HTR-8/SVneo (cell line): ENCODE results near the gene ACADM.
A peak's percentile ranks its signal among the peaks of the same experiment; 100 is the strongest.
"Not testable (repeated sequence)": the region's sequence is repeated elsewhere in the genome, so short reads cannot be mapped to it uniquely, and the experiment has no call there.

Experiments
- DNase-seq: peaks from one replicate; pipeline ENCODE4 v3.0.0; 2011; ENCODE audit warnings: low spot score, mixed read lengths; ENCODE audit not compliant: insufficient read length
- FAIRE-seq: peaks from 2 replicates; lab custom pipeline; 2011; peaks lifted over from hg19 to GRCh38; lab: Jason Lieb, UNC

Gene ACADM

DNA sequence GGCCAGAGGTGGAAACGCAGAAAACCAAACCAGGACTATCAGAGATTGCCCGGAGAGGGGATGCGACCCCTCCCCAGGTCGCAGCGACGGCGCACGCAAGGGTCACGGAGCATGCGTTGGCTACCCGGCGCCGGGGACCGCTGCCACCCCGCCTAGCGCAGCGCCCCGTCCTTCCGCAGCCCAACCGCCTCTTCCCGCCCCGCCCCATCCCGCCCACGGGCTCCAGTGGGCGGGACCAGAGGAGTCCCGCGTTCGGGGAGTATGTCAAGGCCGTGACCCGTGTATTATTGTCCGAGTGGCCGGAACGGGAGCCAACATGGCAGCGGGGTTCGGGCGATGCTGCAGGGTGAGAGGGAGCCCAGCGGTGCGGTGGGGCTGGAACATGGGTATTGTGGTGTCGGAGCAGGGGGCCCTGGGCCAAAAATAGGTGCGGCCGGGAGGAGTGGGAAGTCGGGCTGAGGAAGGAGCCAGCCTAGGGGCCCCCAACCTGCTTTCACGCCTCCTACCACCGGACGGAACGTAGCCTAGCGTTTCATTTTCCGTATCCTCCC, at the start of gene ACADM:
ACADM (plus strand) TSS at position 238 of the 551 bp plus-strand sequence; CDS start at position 317, 79 bp downstream.
- peak; percentile 79 for DNase-seq
- peak; percentile 31 for FAIRE-seq

DNA sequence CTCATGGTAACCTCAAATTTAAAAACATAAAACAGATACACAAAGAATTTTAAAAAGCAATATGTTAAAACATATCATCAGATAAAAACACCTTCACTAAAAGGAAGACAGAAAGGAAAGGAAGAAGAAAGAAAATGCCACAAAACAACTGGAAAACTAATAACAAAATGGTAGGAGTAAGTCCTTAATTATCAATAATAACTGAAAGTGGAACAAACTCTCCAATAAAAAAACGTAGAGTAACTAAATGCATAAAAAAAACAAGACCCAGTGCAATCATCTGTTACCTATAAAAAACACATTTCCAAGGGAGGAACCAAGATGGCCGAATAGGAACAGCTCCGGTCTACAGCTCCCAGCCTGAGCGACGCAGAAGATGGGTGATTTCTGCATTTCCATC, 47.1 kb upstream of the ACADM start:
- FAIRE-seq = no peak

DNA sequence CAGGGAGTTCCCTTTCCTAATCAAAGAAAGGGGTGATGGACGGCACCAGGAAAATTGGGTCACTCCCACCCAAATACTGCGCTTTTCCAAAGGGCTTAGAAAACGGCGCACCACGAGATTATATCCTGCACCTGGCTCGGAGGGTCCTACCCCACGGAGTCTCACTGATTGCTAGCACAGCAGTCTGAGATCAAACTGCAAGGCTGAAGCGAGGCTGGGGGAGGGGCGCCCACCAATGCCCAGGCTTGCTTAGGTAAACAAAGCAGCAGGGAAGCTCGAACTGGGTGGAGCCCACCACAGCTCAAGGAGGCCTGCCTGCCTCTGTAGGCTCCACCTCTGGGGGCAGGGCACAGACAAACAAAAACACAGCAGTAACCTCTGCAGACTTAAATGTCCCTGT, 46.5 kb upstream of the ACADM start:
- FAIRE-seq, DNase-seq: not testable (repeated sequence)

More for the DNA sequence above, 47.1 kb upstream of the ACADM start:
- no peak for DNase-seq

DNA sequence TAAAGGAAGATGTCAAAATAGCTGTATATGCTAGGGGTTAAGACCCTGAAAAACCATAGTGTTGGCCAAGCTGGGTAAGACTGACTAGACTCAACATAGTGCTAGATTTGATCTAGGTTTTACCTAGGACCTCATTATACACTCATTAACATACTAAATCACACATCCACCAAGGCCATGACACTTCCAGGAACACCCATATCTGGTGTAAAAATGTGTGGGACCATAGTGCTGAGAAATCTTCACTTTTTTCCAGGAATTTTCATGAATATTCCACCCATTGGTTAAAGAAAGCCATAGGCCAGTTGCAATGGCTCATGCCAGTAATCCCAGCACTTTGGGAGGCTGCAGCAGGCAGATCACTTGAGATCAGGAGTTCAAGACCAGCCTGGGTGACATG, 34.0 kb upstream of the ACADM start:
- DNase-seq (no peak), FAIRE-seq (no peak)

DNA sequence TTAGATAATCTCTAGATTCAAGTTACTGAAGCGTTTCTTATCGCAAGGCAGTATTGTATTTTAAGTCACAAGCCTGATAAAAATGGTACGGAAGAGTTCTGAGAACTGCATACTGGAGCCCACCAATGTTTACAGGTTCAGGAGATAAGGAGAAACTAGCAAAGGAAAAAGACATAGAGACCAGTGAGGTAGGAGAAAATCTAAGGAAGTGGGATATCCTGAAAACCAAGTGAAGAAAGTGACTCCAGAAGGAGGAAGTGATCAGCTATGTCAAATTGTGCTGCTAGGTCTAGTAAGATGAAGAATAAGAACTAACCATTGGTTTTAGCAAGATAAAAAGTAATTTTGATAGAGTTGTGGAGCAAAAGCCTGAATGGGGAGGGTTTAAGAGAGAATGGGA, 31.0 kb upstream of the ACADM start:
- FAIRE-seq (no peak), DNase-seq (no peak)

DNA sequence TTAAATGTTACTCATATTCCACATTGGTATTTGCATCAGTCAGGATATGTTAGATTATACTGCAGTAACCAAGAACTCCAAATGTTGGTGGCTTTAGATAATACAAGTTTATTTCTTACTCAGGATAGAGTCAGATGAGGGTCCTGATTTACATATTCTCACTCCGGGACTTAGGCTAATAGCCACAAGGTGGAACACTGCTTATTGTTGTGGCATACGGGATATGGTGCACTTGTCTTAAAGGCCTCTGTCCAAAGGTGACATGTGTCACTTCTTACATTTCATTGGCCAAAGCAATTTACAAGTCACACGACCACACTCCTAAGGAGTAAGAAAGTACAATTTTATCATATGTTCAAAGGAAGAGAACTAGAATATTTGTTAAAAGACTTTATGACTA, 28.5 kb upstream of the ACADM start:
- no peak for FAIRE-seq

DNA sequence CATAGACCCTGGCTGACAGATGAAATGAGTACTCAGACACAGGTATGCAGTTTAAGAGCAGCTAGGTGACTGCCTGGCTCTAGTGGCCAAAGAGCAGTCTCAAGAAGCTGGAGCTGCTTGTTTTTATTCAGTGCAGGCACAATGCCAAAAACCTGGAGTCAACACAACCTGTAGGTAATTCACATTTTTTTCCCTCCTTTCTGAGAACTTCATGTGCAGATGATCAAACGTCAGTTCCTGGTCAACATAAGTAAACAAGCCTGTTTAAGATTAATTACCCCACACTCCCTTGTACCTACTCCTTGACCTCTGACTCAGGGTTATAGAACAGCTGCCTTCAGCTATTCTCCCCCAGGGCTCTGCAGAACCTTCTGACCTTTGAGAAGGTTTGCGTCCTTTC, 17.3 kb upstream of the ACADM start:
- FAIRE-seq (no peak), DNase-seq (no peak)

More for the DNA sequence above, 28.5 kb upstream of the ACADM start:
- no peak for DNase-seq

DNA sequence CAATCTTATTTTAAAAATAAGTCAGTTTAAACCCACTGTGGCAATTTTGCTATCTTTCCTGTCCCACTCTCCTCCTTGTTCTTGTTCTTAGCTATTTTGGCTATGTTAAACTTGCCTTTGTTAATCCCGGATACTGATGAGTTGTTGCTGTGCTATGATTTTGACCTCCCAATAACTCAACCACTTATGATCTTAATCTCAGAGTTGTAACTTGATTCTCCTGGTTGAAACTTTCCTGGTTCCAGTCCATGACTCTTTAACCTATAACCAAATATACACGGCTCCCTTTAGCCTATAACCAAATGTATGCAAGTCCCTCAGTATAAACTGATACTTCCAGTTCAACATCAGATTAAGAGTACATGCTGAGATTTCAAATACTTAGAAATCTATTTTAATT, 15.6 kb upstream of the ACADM start:
- FAIRE-seq = no peak
- DNase-seq = peak; percentile 32

DNA sequence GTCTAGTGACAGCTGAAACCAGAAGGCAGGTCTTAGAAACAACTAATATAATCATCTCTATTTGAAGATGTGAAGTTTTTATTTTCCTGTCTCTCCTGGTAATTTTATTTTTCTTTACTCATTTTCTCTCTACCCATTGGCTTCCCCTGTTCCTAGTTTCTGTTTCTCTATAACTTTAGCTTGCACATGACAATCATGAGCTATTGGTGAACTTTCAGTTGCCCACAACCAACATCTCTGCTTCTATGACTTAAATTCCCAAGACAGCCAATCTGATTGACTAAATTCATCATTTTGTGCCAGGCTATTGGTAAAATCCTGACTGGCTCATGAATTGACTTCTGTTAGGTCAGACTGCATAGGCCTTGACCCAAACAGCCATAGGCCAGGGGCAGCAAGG, 13.7 kb upstream of the ACADM start:
- DNase-seq = no peak
- no peak for FAIRE-seq

DNA sequence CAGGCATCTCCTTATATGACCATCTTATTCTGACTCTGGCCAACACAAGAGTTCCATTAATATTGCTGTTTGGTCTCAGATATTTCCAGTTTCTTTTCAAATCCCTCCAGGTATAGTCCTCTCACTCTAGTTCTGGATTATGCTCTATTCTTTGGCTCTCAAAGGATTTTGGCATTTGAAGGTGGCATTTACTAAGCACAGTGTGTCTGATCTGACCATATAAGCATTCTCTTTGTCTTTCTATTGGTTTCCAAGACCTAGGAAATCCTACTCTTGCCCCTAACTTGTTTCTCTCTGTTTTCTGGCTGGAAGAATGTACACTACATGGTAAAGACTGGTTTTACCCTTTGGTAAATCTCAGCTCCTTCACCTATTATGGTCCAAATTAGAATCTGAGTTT, 12.7 kb upstream of the ACADM start:
- FAIRE-seq = no peak
- no peak for DNase-seq

DNA sequence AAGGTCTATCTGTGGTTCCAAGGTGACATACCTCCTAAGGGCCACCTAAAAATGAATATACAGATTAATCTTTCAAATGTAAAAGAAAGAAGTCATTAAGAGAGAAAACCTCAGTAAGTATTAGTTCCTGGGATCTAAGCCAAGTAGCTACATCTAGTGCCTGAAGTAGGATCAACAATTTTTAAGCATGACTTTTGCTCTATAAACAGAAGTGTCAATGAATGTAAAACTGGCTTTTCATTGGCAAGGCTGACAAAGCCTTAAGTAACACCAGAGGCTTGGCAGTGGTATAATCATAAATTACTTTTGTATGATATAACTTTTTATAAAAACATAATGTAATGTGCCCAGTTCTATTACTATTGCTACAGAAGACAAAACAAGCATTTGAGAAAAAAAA, 12.2 kb upstream of the ACADM start:
- FAIRE-seq (no peak), DNase-seq (no peak)

DNA sequence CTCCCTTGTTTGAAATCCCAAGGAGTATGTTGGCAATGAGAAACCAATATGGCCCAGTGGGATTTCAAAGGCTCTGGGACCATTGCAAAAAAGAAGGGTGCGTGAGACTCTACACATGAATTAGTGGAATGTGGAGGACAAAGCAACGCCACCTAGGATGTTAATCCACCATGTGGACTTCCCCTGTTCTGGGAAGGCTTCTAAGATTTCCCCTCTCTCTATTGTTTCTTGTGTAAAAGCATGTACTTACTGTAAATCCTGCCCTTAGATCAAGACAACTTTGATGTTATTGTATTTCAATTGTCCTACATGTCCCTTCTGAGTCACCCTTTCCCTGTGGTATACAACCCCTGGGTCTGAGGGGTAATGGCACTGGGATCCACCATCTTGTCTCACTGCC, 4.7 kb upstream of the ACADM start:
- FAIRE-seq = no peak
- DNase-seq = no peak

DNA sequence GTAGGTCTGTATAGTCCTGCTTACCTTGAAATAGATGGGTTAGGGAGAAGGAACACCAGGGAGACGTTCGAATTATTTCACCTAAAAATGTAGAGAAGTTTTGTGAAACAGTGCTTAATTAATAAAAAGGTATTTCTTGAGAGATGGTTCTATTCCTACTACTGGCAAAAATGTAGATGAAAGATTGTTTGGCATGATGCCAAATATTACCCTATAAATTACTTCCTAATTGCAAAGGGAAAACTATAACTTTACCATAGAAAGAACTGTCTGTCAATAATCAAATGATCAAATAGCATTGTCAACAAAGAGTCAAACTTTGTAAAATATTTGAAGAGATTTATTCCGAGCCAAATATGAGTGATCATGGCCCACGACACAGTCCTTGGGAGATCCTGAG, 4.2 kb upstream of the ACADM start:
- no peak for FAIRE-seq

DNA sequence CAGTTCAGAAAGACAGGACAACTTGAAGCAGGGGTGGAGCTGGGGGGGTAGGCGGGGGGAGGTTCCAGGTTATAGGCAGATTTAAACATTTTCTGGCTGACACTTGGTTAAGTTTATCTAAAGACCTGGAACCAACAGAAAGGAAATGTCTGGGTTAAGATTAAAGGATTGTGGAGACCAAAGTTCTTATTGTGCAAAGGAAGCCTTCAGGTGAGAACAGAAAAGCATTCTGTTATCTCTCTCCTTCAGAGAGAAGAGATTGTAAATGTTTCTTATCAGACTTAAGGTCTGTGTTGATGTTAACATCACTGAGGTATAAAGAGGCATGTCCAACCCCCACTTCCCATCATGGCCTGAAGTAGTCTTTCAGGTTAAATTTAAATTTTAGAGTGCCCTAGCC, 3.7 kb upstream of the ACADM start:
- DNase-seq (no peak), FAIRE-seq (no peak)

More for the DNA sequence above, 4.2 kb upstream of the ACADM start:
- DNase-seq = no peak

DNA sequence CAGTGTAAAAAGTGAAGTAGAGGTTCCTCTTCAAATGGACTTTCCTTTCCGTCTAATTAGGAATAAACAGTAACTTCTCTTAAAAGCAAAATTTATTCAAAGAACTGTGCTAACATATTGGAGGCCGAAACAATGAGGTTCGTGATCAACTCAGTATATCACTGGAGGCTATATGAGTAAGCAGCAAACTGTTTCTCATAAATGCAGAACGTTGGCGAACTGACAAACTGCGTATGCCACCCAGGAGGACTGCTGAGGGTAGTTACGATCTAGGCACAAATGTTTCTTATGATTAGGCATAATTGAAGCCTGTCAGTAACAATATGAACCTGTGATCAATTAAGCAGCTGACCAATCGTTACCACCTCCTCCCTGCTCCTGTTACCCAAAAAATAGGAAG, 2.3 kb upstream of the ACADM start:
- DNase-seq, FAIRE-seq: not testable (repeated sequence)

DNA sequence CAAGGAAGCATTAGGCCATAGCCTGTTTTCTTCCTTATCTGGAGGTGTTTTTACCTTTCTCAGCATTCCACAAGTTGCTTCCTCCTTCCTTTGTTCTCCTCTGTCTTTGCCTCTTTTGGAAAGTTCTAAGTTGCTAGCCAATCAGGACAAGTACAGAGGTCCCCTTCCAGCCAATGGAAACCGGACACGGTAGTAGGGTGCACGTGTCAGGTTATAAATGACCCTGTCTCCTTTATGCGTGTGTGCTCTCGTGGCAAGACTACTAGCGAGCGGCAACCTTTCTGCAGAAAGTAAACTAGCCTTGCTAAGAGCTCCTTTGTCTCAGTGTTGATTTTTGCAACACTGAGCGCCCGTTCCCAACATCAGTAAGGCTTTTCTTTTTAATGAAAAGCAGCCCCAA, 1.5 kb upstream of the ACADM start:
- no peak for FAIRE-seq
- no peak for DNase-seq

DNA sequence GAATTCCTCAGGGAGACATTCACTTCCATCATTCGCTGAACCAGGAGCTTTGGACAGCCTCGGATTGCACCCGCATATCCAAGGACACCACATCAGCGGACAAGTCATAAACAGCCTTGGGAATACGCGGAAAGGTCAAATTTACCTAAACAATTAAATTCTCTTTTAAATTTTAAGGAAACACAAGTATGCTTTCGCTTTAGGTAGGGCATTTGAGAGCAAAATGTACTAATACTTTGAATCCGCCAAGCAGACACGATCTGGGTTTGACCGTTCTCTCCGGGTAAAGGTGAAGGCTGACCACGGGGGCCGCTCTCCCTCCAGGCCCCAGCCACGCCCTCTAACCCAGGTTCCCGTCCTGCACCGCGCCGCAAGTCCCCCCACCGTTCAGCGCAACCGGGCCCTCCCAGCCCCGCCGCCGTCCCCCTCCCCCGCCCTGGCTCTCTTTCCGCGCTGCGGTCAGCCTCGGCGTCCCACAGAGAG, 479 bp upstream of the ACADM start:
- DNase-seq (peak; percentile 65), FAIRE-seq (no peak)

DNA sequence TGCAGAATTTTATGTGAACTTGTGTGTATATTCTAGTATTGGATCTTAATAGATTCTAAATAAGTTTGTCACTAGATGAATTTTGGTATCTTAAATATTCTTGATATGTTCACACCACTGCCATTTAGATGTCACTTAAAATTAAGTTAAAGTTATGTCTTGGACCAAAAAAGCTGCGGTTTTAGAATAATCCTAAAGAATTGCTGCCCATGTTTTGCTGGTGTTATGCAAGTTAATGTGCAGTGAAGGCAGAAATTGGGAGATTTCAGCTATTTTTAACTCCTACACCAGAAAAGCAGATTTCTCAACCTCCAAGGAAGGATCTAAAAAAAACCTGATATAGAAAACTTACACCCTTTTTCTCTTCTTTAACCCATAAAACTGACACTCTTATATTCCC, 757 bp downstream of the ACADM start:
- no peak for FAIRE-seq

DNA sequence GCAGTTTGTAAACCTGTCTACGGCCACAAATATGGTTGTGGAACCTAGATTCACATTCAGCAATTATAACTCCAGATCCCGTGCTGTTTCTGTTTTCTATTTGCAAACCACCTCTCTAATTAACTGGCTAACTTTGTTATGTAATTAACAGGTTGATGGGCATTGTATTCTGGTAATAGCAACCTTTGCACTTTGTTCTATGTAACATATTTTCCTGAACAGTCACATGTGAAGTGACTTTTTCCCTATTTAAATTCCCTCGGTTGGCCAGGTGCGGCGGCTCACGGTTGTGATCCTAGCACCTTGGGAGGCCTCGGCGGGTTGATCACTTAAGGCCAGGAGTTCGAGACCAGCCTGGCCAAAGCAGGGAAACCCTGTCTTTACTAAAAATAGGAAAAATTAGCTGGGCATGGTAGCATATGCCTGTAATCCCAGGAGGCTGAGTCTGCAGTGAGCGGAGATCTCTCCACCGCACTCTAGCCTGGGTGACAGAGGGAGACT, 1.4 kb downstream of the ACADM start:
- FAIRE-seq (no peak), DNase-seq (no peak)

More for the DNA sequence above, 757 bp downstream of the ACADM start:
- DNase-seq = no peak

DNA sequence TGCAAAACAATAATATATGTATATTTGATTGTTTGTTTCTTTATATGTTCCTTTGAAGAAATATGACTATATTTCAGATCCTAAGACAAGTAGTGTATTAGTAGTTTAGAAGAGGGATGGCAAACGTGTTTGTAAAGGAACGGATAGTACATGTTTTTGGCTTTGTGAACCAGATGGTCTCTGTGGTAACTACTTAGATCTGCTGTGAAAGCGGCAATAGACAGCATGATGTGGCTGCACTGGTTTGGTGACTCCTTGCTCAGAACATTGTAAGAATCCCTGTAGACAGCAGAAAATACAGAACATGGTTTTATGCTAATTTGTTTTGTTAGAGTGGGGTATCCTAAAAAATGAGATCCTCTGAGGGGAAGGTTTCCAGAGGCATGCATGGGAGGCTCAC, 3.1 kb downstream of the ACADM start:
- FAIRE-seq (no peak), DNase-seq (no peak)

DNA sequence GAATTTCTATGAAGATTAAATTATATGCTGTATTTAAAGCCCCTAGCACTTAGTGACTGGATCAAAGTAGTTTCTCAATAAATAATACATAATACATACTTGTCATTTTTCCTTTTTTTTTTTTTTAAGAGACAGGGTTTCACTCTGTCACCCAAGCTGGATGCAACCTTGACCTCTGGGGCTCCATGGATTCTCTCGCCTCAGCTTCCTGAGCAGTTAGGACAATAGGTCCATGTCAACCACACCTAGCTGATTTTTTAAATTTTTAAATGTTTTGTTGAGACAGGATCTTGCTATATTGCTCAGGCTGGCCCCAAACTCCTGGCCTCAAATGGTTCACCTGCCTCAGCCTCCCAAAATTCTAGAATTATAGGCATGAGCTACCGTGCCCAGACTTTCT, 5.9 kb downstream of the ACADM start:
- DNase-seq (no peak), FAIRE-seq (no peak)

DNA sequence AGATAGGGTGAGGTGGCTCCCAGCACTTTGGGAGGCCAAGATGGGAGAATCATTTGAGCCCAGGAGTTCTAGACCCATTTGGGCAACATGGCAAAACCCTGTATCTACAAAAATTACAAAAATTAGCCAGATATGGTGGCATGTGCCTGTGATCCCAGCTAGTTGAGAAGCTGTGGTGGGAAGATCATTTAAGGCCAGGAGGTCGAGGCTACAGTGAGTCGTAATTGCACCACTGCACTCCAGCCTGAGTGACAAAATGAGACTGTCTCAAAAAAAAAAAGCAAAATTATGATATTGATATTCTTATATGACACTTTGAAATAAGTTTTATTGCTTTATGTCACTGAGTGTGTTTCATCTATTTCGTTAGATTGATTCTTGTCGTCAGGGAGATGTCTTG, 7.4 kb downstream of the ACADM start:
- DNase-seq (no peak), FAIRE-seq (no peak)
